SK-N-MC (cell line): ENCODE results near the gene CIRBP.

Experiments used
- DNase-seq: peaks from one replicate; pipeline ENCODE4 v3.0.0-alpha.2; 2011; ENCODE audit warnings: low read depth, low spot score
- H3K27ac ChIP-seq: fragments of 200-600 bp; sonication (generic); 2 replicates; pipeline ENCODE4 v1.5.1; 2016; ENCODE audit warnings: mixed run types
- H3K36me3 ChIP-seq: fragments of 200-600 bp; sonication (generic); 2 replicates; pipeline ENCODE4 v1.6.1; 2017; ENCODE audit warnings: antibody characterized with exemption, low read length, mixed read lengths; ENCODE audit not compliant: insufficient read depth
- H3K4me3 ChIP-seq: fragments of 200-600 bp; sonication (generic); 2 replicates; pipeline ENCODE4 v1.5.1; 2016
- H3K9ac ChIP-seq: fragments of 200-600 bp; sonication (generic); 2 replicates; pipeline ENCODE4 v1.8.0; 2017; ENCODE audit warnings: mixed run types, mixed read lengths; ENCODE audit not compliant: insufficient read length
- H3K9me3 ChIP-seq: fragments of 200-600 bp; sonication (generic); 2 replicates; pipeline ENCODE4 v1.6.1; 2017; ENCODE audit warnings: low read depth, mild to moderate bottlenecking, antibody characterized with exemption, low read length, moderate library complexity, mixed read lengths
- EZH2 ChIP-seq: fragments of 200-600 bp; sonication (generic); IDR thresholded peaks from one replicate; pipeline ENCODE4 v1.6.1; 2017; ENCODE audit warnings: antibody characterized with exemption
- FOXP2 ChIP-seq: optimal IDR thresholded peaks from 2 replicates; pipeline ENCODE3; 2011; ENCODE audit warnings: mild to moderate bottlenecking, moderate library complexity; ENCODE audit not compliant: insufficient read depth; ENCODE audit errors: extremely low read length, control extremely low read depth
- POLR2AphosphoS5 ChIP-seq: IDR thresholded peaks from 2 replicates; pipeline ENCODE4 v1.6.1; 2012; ENCODE audit warnings: mild to moderate bottlenecking, low read depth, low read length, borderline replicate concordance

Gene CIRBP

GRCh38 chr19:1309977-1310852 is 41.1 kb downstream of the CIRBP start:
- Histone ChIP-seq H3K9me3 (no peaks in the 10 kb centered on the region), H3K9ac (no peak overlapping the region), H3K4me3 (no peak overlapping the region), H3K27ac (no peak overlapping the region), H3K36me3 (no peaks in the 10 kb centered on the region)
- no peak for DNase-seq
- TF ChIP-seq EZH2 (no peak), POLR2AphosphoS5 (no peak), FOXP2 (no peak)

- no peak for TF ChIP-seq POLR2AphosphoS5
- no peak for TF ChIP-seq FOXP2
- no peak for TF ChIP-seq EZH2
- Histone ChIP-seq H3K4me3 (no peak overlapping the region), H3K27ac (no peak overlapping the region), H3K9ac (no peak overlapping the region), H3K36me3 (no peaks in the 10 kb centered on the region), H3K9me3 (no peaks in the 10 kb centered on the region)
- no peak for DNase-seq
These were observed 41.7 kb downstream of the CIRBP start for GRCh38 chr19:1310853-1311180.

GRCh38 chr19:1311543-1312091 is 42.5 kb downstream of the CIRBP start:
- TF ChIP-seq EZH2 (no peak), POLR2AphosphoS5 (no peak), FOXP2 (no peak)
- no peak overlapping the region for H3K4me3 ChIP-seq
- no peaks in the 10 kb centered on the region for H3K9me3 ChIP-seq
- no peak overlapping the region for H3K27ac ChIP-seq
- no peak overlapping the region for H3K9ac ChIP-seq
- H3K36me3 ChIP-seq: no peaks in the 10 kb centered on the region
- DNase-seq: no peak

- no peak for DNase-seq
- Histone ChIP-seq H3K4me3 (no peak overlapping the region), H3K9ac (no peak overlapping the region), H3K9me3 (no peaks in the 10 kb centered on the region), H3K36me3 (no peaks in the 10 kb centered on the region), H3K27ac (no peak overlapping the region)
- no peak for TF ChIP-seq POLR2AphosphoS5
- TF ChIP-seq EZH2: no peak
- no peak for TF ChIP-seq FOXP2
These were observed 43.9 kb downstream of the CIRBP start for GRCh38 chr19:1312767-1313694.

- Histone ChIP-seq H3K9me3 (no peaks in the 10 kb centered on the region), H3K9ac (no peak overlapping the region), H3K27ac (no peak overlapping the region), H3K36me3 (no peaks in the 10 kb centered on the region), H3K4me3 (no peak overlapping the region)
- DNase-seq: no peak
- TF ChIP-seq EZH2 (no peak), POLR2AphosphoS5 (no peak), FOXP2 (no peak)
These were observed 44.8 kb downstream of the CIRBP start for GRCh38 chr19:1313695-1314613.

- no peak for DNase-seq
- Histone ChIP-seq H3K27ac (no peak overlapping the region), H3K36me3 (no peaks in the 10 kb centered on the region), H3K9ac (no peak overlapping the region), H3K9me3 (no peaks in the 10 kb centered on the region), H3K4me3 (peak overlapping the region; percentile 42; the same call in 1 of the 2 replicates)
- TF ChIP-seq FOXP2 (no peak), EZH2 (no peak), POLR2AphosphoS5 (no peak)
These were observed 46.5 kb downstream of the CIRBP start for GRCh38 chr19:1315470-1316166.

GRCh38 chr19:1316466-1316865 is 47.3 kb downstream of the CIRBP start:
- Histone ChIP-seq H3K4me3 (no peak overlapping the region), H3K36me3 (no peaks in the 10 kb centered on the region), H3K27ac (no peak overlapping the region), H3K9ac (no peak overlapping the region), H3K9me3 (no peaks in the 10 kb centered on the region)
- TF ChIP-seq EZH2 (no peak), POLR2AphosphoS5 (no peak), FOXP2 (no peak)
- DNase-seq: no peak
